Spleen (tissue), 7 donors: ENCODE measurements around the gene ANKK1.

Source experiments
- CTCF ChIP-seq, 11 experiments: fragments of 200-600 bp in 7 of 11; fragments of 450-650 bp in 4 of 11; sonication (generic) in 4 of 11; IDR thresholded peaks in 8 of 11; conservative IDR thresholded peaks in 3 of 11; 1 replicate in 7 of 11; 2 replicates in 4 of 11; pipeline versions ENCODE4 v1.4.0 to v1.8.0; 2016 to 2021; ENCODE audit warnings: antibody characterized with exemption in 11 of 11, inconsistent platforms in 4 of 11, mild to moderate bottlenecking in 1 of 11
- POLR2A ChIP-seq, 3 donors: fragments of 450-650 bp; IDR thresholded peaks; one replicate each; pipeline ENCODE4 v1.5.1; 2017; ENCODE audit warnings: antibody characterized with exemption in 3 of 3, mild to moderate bottlenecking in 1 of 3
- POLR2AphosphoS5 ChIP-seq, 3 donors: sonication (generic); formaldehyde crosslinking; IDR thresholded peaks; one replicate each; pipeline ENCODE4 v1.5.1; 2017; ENCODE audit warnings: antibody characterized with exemption in 3 of 3
- donor health status: DM: no; HTN: no; CAD: no; lungs with moderate emphysema.
- donor health status: DM: no; HTN: no; CAD: no.
- donor health status: DM: no; HTN: no; CAD: no.

- TF ChIP-seq CTCF (IDR thresholded peaks at IDR 0.05 in 8 of 11, conservative IDR thresholded peaks at IDR 0.05 in 3 of 11), result no peak
- no peak for TF ChIP-seq POLR2A (IDR thresholded peaks at IDR 0.05)
- no peak for TF ChIP-seq POLR2AphosphoS5 (IDR thresholded peaks at IDR 0.05)
These were observed 48.8 kb upstream of the ANKK1 start for GRCh38 chr11:113338730-113339129.
